HG03108 (cell line): Measurements from ENCODE around the gene PLB1.

Source experiments
- ATAC-seq: cut with Tn5 transposase; IDR thresholded peaks from one replicate; pipeline ENCODE4 v1.9.1; 2021; ENCODE audit warnings: moderate library complexity; ENCODE audit not compliant: unreplicated experiment

PLB1 gene

GRCh38 chr2:28639836-28640235 is 144.0 kb downstream of the PLB1 start:
- ATAC-seq: no peak

DNA sequence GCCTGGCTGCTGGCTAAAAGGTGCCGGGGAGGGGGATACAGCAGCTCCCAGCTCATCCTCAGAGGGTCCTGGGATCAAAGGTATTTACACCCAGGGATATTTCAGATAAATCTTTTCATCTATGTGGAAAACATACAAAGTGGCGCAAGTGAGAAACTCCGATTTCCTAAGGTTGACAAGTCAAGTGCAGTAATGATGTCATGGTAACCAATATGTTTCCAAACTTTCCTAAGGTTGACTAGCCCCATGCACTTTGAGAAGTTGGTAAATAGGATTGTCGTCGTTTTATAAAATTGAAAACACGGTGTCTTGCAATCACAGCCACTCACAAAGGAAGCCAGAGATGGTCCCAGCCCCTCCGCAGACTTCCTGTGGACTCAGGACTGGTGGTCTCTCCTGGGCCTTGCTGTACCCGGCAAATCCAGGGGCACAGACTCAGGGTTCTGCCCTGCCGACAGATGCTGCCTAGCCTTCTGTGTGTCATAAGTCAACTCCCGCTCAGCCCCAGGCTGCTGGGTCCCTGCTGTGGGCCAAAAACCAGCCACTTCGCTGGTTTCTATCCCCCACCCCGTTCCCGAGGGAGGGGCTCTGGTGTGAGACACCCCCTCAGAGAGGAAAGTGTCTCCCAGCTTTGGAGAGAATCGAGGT is 144.5 kb downstream of the PLB1 start:
- no peak for ATAC-seq

DNA sequence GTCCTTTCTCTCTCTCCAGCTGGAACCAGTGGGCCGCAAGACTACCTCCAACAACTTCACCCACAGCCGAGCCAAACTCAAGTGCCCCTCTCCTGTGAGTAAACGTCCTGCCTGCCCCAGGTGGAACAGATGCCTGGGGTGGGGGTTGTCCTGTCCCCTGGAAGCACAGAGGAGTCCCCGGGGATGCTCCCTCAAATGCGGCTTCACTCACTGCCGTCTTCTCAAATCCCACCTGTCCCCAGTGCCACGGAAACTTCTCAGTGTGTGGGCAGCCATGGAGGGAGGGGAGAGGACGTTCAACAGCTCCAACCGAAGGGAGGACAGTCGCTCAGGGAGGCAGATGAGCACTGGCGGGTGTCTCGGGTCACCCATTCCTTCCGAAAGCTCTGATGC is 145.0 kb downstream of the PLB1 start:
- no peak for ATAC-seq

- ATAC-seq: no peak
Measured at GRCh38 chr2:28642796-28643195, 146.9 kb downstream of the PLB1 start.

GRCh38 chr2:28643327-28643726 is 147.5 kb downstream of the PLB1 start:
- no peak for ATAC-seq

DNA sequence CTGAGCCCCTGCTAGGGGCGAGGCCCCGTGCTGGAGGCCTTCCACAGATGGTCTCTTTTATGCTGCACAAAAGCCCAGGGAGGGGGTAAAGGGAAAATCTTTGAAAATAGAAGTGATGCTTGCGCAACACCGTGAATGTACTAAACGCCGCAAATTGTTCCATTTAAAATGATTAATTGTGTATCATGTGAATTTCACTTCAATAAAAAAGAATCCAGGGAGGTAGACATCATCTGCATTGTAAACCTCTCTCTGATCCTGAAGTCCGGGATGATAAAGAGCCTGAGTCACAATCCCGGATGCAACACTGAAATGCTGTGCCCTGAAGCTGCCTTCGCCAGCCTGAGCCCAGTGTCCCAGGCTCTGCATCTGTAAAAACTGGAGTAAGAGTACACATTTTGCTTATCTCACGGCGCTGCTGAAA is 148.1 kb downstream of the PLB1 start:
- no peak for ATAC-seq

DNA sequence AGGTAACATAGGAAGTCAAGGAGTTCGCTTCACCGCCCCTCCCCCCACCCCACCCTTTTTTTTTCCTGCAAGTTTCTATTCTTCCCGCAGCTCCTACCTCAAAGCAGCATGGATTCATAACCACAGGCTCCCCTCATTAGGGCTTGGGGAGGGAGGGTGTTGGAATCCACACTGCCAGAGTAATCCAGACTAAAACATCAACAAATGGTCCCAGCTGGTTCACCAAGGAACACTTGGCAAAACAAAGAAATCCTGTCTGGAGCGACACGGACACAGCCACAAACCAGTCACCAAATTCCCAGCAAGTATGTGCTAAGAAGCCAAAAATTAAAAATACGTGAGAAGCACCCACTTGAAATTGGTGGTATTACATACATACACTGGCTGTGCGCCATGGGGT is 148.9 kb downstream of the PLB1 start:
- ATAC-seq: no peak

DNA sequence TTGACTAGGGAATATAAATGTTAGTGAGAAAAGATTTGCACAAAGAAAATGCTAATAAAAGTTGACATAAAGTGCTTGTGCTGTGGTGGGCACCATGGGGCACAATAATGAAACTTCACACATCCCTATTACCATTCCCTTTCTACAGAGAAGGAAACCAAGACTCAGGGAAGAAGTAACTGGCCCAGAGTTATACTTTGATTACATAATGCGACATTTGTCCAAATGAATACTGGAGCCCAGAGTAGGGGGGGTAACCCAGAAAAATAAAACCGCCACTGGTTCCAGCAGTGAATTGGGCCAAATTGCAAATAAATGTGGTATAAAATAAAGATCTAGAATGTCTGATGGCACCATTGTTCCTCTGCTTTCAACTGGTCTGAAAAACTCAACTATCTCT is 149.7 kb downstream of the PLB1 start:
- ATAC-seq: no peak

DNA sequence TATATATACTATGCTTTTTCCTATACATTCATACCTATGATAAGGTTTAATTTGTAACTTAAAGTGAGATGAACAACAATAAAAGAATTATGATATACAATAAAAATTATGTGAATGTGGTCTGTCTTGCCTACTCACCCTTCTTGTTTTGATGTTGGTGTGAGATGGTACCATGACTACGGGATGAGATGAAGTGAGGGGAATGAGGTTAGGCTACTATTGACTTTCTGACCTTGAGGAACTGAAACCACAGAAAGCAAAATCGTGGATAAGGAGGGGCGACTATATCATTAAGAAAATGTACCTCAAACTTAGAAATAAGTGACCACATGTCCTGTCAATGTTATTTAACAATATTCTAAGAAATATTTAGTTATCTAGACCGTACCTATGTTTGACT is 151.8 kb downstream of the PLB1 start:
- ATAC-seq: no peak

- no peak for ATAC-seq
Measured at GRCh38 chr2:28648147-28648546, 152.3 kb downstream of the PLB1 start.

DNA sequence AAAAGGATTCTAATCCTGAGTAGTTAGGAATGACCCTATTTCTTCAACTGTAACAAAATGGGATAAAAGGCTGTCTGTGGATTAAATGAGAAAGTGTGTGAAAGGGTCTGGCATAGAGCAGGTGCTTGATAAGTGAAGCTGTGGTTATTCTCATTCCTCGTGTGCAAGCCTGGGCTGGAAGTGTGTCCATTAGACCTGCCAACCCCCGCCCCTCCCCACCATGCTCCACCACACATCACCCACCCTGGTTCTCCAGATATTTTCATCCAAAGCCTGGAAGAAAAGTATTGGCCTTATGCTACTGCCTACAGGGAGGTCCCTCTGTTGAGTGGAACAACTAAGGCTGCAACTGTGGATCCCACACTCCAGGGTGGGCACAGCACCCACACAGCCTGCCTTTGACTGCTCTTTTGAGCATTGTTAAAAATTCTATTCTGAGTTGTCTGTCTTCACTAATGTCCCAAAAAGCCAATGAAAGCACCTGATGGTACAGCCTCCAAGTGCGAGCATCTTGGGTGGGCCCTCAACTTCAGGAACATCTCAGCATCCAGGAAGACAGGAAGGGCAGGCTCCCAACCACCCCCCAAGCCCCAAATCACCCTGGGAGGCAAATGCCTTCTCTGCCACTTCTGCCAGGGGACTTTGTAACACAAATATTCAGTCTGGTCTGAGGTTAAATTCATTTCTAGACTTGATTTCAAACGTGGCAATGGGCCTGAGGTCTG is 153.0 kb downstream of the PLB1 start:
- ATAC-seq: no peak

DNA sequence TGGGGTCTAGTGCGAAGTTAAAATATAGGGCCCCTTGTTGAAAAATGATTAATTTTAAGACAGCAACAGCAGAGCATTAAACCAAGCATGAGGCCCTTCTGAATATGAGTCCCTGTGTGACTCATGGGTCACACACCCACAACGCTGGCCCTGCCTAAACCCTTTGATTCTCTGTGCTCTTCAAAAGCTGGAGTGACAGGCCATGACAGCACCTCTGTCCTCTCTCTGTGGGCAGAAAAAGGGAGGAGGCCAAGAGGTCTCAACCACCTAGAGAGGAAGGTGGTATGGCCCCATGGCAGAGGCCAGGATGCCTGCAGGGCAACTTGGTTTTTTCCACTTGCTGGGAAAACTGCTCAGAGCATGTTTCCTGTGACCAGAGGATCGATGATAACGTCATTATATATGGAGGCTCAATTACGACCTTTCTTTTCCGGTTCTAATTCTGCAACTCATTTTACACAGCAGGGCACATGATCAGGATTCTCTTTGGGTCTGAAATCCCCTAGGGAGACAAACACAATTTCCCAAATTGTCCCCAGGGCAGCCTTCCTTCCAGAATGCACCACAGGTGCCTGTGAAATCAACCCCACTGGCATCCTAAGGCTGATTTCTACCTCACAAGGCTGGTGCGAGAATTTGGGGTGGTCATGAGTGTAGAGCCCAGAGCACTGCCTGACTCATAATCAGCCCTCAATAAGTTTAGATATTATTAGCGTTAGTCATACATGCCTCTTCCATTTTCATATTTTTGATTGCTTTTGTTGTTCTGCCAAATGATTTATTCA is 153.8 kb downstream of the PLB1 start:
- ATAC-seq: peak; percentile 32

- ATAC-seq: peak; percentile 1
Measured at GRCh38 chr2:28650266-28650584, 154.4 kb downstream of the PLB1 start.

DNA sequence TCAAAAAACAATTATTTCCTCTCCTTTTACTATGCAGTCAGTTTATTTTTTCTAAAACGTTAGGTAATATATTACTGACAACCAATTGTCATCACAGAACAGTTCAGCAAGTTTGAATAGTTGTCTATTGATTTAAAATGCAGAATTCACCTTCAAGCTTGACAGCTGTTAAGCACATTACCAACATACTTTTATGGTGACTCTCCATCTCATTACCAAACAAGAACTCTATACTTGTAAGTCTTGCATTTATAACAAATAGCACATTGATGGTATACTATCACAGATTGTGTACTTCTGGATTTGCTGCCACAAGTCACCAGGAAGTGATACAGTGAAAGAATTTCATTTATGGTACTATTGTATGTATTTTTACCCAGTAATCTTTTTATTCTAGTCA is 156.4 kb downstream of the PLB1 start:
- no peak for ATAC-seq

DNA sequence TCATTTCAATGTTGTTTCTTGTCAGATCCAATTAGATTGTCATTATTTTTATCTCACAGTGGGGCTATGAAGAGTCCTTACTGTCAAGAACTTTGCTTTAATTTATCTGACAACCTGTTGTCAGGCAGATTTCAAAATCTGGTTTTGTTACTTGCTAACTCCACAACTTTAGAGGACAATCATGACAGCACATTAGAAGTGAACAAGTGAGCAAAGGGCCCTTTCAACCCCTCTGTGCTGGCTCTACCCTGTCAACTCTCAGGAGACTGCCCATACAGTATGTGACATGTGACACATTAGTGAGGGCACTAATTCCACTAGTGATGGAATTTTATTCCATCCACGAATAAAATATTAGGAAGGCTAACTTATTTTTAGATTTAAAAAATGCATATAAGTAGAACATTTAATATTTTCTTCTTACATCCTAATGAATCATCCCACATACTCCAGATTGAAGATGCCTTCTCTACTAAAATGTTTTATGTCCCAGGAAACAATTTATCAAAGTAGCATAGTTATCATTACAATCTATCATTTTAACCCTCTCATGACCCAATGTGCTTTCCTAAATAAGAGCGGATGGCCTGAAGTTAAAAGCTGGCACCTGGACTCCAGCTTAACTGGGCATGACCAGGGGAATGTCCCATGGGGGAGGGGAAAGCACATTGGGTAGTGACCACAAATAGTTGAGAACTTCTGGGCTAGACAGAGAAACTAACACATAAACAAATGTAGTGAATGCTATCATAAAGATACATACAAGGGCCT is 158.2 kb downstream of the PLB1 start:
- no peak for ATAC-seq

DNA sequence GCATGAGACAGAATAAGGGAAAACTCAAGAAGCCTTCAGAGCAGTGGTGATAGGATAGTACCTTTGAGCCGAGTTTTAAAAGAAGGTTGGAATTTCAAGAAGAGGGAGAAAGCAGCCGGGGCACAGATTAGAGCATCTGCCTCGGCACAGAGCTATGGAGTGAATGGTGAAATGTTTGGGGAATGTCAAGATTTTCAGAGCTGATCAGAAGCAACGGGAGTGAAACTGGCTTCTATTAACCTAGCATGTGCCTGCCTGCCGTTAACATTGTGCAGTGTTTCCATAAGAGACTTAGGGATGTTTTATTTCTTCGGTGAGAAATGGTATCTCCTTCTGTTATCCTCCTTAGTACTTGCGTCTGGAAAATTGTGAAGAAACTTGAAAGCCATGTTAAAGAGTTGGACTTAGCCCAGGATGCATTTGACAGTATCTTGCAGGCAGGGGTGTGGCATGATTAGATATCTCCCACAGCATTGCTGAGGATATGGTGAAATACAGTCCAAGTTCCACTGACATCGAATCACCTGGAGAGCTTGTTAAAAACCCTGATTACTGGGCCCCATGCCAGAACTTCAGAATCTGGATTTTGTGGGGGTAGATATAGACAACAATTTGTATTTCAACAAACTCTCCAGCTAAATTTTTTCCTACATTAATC is 158.9 kb downstream of the PLB1 start:
- ATAC-seq: no peak

DNA sequence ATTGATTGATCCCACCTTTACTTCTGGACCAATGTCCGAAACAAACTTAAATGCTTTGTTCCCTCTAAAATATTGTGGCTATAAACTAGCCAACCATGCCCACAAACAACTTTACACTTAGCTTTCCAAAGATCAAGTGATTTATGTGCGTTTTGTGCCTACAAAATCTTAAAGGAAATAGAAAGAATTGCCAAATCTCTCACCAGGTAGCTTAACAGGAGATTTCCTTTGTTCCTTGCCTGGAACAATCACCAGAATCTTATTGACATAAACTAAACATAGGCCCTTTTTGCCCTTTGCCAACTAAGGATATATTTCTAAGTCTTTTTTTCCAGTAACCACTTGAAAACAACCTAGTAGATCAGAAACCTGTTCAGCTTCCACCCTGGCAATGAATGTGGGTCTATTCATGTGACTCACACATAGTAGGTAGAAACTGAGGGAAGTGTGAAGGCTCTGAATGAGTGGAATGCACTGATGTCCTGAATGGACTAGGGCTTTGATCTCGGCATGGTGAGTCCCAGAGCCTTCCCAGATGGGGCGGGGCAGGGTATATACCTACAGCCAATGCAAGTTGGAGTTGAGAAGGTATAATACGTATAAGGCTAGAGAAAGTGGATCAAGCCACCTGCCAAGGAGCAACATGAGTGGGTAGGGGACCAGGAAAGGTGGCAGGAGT is 161.2 kb downstream of the PLB1 start:
- ATAC-seq: no peak

- no peak for ATAC-seq
Measured at GRCh38 chr2:28658369-28658768, 162.5 kb downstream of the PLB1 start.

- ATAC-seq: no peak
Measured at GRCh38 chr2:28659127-28659526, 163.3 kb downstream of the PLB1 start.

DNA sequence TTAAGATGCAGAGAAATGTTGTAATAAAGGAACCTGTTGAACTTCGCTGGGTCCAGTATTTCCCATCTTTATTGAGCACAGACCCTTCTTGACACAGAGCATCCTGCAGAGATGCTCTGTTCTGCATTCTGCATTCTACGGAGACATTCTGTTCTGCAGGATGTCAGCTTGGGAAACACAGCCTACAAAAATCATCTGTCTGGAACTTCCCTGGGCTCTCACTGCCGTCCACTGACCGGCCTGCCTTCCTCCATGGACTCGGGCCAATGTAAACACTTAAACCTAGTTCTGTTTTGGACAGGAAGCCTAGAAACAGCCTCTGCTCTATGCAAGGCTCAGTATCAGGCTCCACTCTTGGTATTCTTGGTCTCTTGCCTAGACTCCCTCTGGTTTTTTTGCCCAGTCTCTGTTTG is 165.7 kb downstream of the PLB1 start:
- ATAC-seq: no peak
